GM18519 (cell line): Measurements from ENCODE around the gene CCT5.

ENCODE experiments used
- ATAC-seq: cut with Tn5 transposase; IDR thresholded peaks from one replicate; pipeline ENCODE4 v1.9.1; 2021; ENCODE audit warnings: mild to moderate bottlenecking, moderate library complexity; ENCODE audit not compliant: unreplicated experiment, low FRiP score

CCT5 gene

DNA sequence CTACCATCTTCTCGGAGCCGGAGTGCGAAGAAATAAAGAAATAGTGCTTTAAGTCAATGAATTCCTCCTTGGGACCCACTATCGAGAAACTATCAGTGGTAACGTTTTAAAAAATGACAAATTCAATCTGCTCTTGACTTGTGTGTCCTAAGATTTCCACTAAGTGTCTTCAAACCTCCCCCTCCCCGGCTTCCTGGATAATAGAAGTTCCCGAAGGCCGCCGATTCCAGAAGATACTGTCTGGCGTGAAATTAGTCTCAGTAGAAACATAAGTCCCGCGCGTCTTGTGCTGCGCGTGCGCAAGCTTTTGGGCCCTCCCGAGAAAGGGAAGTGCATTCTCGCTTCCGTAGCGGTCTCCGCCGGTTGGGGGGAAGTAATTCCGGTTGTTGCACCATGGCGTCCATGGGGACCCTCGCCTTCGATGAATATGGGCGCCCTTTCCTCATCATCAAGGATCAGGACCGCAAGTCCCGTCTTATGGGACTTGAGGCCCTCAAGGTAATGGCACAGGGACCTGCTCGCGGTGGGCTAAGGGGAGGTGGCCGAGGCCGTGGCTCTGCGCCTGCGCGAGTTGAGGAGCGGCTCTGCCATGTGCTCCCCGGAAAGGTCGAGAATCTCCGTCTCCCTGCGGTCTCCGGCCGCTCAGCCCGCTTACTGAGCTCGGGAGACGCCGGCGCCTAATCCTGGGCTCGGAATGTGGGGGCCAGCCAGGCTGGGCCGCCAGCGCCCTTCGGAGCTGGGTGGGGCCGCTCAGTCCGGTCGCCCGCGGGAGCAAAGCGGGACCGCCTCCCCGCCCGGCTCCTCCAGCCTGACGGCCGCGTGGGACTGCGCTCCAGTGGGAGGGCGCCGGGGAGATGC lies at the start of gene CCT5:
CCT5 (plus strand) TSS at position 333 of the 858 bp plus-strand sequence; CDS start at position 394, 61 bp downstream.
- peak; percentile 78 for ATAC-seq

DNA sequence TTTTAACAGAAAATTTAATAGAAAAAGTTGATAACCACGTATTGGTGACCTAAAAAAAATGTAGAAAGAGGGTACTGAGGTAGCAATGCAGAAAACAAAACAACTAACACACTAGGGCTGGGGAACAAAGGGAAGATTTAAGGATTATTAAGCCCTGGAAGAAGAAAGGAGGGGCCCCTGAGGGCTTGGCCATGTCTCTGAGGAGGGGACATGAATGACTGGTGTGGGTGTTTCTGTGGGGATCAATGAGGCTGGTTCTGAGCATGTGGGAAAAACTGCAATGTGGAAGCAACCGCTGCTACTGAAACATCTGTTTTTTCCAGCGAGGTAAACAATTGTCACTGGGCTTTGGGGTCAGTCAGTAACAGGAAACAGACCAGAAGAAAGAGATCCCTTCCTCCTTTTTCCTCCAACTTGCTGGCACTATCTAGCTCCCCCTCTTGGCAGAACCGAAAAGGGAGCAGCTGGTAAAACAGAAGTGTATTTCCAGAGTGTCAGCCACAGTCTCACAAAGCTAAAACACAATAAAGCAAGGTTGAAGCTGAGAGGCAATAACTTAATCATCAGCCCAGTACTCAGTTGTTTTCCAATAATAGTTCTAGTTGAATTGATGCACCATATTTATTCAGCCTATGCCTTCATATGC lies 48.7 kb upstream of the CCT5 start:
- ATAC-seq = no peak

- no peak for ATAC-seq
Observed at GRCh38 chr5:10202089-10202910, 47.8 kb upstream of the CCT5 start.

- no peak for ATAC-seq
Observed at GRCh38 chr5:10209004-10209403, 41.1 kb upstream of the CCT5 start.

GRCh38 chr5:10213316-10213715 lies 36.8 kb upstream of the CCT5 start:
- ATAC-seq = no peak

DNA sequence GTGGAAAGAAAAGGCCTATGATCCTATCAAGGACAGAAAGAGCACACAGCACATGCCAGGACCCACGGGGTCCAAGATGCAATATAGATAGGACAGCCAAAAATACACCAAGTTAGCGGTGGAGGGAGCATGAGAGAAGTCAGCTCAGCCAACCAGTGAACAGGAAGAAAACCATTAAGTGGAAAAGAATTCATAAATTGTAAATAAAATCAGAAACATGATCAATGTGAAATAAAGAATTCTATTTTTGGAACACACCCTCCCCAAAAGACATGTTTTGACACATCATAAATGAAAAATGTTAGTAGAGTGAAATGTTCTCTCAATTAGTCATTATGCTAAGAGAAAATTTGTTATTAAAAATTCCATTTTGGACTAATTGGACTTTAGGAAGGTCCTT lies 36.0 kb upstream of the CCT5 start:
- ATAC-seq = no peak

- ATAC-seq = no peak
Observed at GRCh38 chr5:10215366-10215765, 34.7 kb upstream of the CCT5 start.

DNA sequence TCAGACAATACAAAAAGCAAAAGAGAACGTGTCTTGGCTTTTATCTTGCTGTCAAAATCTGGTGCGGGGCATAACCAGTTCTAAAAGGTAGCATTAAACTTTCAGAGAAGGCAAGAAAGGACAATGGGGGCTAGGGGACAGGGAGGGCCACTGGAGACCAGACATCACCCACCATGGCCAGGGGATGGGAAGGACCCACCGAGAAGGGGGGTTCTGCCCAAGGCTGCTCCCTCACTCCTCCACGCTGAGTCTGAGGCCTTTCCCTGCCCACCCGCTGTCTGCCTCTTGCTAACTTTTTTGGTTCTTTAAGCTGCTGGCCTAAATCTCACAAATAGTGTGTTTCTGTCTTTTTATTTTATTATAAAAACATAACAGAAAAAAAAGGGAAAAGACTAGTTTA lies 34.0 kb upstream of the CCT5 start:
- ATAC-seq = no peak

- no peak for ATAC-seq
Observed at GRCh38 chr5:10218658-10219057, 31.4 kb upstream of the CCT5 start.

GRCh38 chr5:10219068-10219467 lies 31.0 kb upstream of the CCT5 start:
- ATAC-seq = no peak

DNA sequence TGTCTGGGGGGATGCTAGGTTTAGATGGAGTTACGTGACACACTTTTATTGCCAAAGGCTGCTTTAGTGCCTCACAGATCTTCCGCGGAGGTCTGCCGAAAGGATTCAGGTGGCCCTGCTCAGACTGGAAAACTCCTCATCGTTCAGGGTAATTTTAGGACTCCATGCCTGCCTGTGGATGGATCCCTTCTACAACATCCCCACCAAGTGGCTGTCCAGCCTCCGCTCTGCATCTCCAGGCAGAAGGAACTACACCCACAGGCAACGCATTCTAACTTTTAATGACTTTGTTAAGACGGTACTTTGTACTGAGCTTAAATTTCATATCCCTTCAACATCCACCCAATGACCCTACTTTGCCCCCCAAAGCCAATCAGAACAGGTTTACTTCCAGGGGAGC lies 29.8 kb upstream of the CCT5 start:
- no peak for ATAC-seq

DNA sequence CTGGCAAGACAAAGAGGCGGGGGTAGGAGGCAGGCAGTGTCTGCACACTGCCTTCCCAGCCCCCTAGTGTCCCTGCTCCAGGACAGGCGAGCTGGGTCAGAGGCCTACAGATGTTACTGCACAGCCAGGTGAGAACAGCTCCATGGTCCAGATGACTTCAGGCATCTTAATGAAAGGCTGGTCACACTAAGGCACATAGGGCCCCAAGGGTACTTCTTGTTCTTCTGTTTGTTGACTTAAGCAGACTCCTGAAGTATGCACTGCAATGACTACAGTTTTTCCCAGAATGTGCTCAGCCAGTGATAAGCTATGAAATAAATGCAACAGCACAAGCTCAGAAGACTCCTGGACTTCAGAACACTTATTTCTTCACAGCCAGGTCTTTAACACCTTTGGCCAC lies 27.8 kb upstream of the CCT5 start:
- ATAC-seq = no peak

GRCh38 chr5:10227379-10227778 lies 22.7 kb upstream of the CCT5 start:
- no peak for ATAC-seq

DNA sequence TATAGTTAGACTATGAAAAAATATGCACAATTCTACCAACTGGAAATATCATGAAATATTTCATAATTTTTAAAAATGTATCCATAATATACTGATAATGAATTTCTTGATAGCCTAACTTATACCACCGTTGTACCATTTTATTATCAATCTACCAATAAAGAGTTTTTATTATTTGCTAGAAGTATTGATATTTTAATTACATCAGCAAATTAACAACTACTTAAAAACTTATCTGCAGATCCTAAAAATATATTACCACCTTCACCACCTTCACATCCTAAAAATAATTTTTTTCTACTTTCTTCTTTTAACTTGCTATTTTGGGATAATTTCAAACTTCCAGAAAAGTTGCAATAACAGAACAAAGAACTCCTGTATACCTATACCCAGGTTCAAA lies 21.8 kb upstream of the CCT5 start:
- ATAC-seq = no peak

GRCh38 chr5:10229306-10230048 lies 20.6 kb upstream of the CCT5 start:
- ATAC-seq = no peak

DNA sequence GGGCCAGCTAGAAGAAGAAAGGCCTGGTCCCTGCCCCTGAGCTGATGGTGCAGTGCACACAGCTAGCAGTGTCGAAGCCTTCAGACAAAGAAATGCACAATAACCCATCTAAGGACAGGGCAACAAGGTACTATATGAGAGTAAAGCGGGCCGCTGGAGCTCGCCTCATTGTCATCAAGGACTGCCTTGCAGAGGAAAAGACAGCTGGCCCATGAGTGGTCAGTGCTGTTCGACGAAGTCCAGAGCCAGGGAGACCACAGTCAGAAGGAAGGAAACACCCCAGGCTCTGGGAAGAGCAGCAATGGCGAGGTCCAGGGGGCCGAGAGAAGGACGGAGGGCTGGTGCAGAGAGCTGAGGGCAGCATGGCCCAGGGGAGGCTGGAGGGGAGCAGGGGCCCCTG lies 17.7 kb upstream of the CCT5 start:
- ATAC-seq = no peak

DNA sequence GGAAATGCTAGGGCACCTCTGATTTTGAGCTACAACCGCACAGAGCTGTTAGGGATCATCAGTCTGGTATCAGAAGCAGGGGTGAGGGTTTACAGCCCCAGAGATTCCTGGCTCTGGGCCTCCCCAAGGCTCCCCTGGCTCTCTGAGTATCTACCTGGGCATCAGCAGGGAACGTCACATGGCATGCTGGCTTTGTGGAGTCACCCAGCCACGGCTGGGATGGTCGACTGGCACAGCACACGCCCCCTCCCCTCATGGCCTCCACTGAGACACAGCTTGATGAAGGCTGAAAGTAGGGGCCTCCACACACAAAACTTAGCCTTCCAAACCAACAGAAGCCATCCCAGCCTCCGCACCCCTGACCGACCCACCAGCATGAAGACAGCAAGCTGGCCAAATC lies 17.1 kb upstream of the CCT5 start:
- no peak for ATAC-seq

DNA sequence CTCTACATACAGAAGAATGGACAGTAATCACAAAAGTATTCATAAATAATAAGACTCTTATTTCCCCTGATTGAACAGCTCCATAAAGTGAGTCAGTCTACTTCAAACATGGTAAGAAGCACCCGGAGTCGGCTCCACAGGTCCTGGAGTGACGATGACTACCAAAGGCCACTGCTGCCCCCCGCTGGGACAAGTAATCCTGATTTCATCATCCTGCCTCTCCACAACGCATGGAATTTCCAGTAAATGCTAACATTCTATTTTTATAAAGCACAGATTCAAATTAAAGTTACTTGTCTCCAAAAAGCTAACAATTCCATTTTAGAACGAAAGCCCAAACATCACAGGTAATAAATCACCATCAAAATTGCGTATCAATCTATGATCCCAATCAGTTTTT lies 16.6 kb upstream of the CCT5 start:
- ATAC-seq = no peak

- no peak for ATAC-seq
Observed at GRCh38 chr5:10235350-10235749, 14.7 kb upstream of the CCT5 start.

GRCh38 chr5:10243660-10244240 lies 6.3 kb upstream of the CCT5 start:
- no peak for ATAC-seq
